Activated CD8-positive, alpha-beta T cell treated with anti-CD3 and anti-CD28 coated beads for 36 hours (primary cell): ENCODE data around the gene ATP6V0E1. TPM values are rescaled to one million over a fixed set of nuclear protein-coding genes. Genes with fewer than 3 reads are reported as not detected.

Experiments
- ATAC-seq: fragments of 200-7000 bp; cut with Tn5 transposase; one replicate; pipeline ENCODE4 v1.10.0; 2021; ENCODE audit warnings: mild to moderate bottlenecking, moderate library complexity
- CTCF ChIA-PET: fragments of 350-600 bp; sonication (Branson Sonifier 250); formaldehyde crosslinking; loops from one replicate; lab custom pipeline; 2021; ENCODE audit warnings: antibody characterized with exemption; lab: Charles Lee
- POLR2A ChIA-PET: fragments of 350-600 bp; sonication (Branson Sonifier 250); formaldehyde crosslinking; loops from one replicate; lab custom pipeline; 2021; ENCODE audit warnings: antibody characterized with exemption; lab: Charles Lee
- DNase-seq: peaks from one replicate; pipeline ENCODE4 v3.0.0-alpha.2; 2020
- H3K27ac Mint-ChIP-seq: one replicate; pipeline ENCODE4 v1.8.0; 2021; ENCODE audit warnings: mild to moderate bottlenecking, mixed read lengths
- H3K27me3 Mint-ChIP-seq: one replicate; pipeline ENCODE4 v1.8.0; 2021; ENCODE audit warnings: mixed read lengths
- H3K36me3 Mint-ChIP-seq: one replicate; pipeline ENCODE4 v1.8.0; 2021; ENCODE audit warnings: low read depth, mixed read lengths
- H3K4me1 Mint-ChIP-seq: one replicate; pipeline ENCODE4 v1.8.0; 2021; ENCODE audit warnings: low read depth, mixed read lengths
- H3K4me3 Mint-ChIP-seq: one replicate; pipeline ENCODE4 v1.8.0; 2021; ENCODE audit warnings: mild to moderate bottlenecking, moderate library complexity, mixed read lengths
- H3K9me3 Mint-ChIP-seq: one replicate; pipeline ENCODE4 v1.8.0; 2021; ENCODE audit warnings: mixed read lengths
- intact Hi-C: fragments of 100-400 bp; cut with micrococcal nuclease; formaldehyde crosslinking; loops from one replicate; pipeline ENCODE4 v1.10.0; 2022
- total RNA-seq, 2 experiments: library from RNA; stranded (reverse); gene quantifications; one replicate each; pipeline ENCODE4 v1.2.3, GENCODE V29; 2021
- TF ChIP-seq, protein P1 (sequence below): fragments of 200-600 bp; IDR thresholded peaks from one replicate; pipeline ENCODE4 v1.8.0; 2022; ENCODE audit warnings: antibody characterized with exemption, mild to moderate bottlenecking

The ATP6V0E1 gene
- total RNA-seq, 2 experiments from 2014 or later: 68.0 to 79.8 TPM

DNA sequence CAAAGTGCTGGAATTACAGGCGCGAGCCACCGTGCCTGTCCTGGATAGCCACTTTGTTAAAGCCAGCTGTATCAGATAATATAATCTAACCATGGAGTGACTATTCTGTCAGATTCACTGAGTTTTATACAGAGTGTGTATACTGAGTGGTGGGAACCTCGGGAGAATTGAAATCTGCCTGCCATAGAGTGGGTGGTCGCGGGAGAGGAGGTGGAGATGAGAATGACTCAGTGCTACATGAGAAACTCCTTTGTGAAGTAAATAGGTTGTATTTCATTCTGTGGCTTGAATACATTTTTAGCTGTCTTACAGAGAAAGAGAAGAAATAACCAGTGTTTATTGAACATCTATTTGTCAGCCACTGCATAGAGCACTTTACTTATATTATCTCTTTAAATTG lies 26.4 kb downstream of the ATP6V0E1 start:
- no peaks in the 10 kb centered on the region for H3K9me3 Mint-ChIP-seq
- no peak overlapping the region for H3K4me3 Mint-ChIP-seq
- TF ChIP-seq, protein P1, sequence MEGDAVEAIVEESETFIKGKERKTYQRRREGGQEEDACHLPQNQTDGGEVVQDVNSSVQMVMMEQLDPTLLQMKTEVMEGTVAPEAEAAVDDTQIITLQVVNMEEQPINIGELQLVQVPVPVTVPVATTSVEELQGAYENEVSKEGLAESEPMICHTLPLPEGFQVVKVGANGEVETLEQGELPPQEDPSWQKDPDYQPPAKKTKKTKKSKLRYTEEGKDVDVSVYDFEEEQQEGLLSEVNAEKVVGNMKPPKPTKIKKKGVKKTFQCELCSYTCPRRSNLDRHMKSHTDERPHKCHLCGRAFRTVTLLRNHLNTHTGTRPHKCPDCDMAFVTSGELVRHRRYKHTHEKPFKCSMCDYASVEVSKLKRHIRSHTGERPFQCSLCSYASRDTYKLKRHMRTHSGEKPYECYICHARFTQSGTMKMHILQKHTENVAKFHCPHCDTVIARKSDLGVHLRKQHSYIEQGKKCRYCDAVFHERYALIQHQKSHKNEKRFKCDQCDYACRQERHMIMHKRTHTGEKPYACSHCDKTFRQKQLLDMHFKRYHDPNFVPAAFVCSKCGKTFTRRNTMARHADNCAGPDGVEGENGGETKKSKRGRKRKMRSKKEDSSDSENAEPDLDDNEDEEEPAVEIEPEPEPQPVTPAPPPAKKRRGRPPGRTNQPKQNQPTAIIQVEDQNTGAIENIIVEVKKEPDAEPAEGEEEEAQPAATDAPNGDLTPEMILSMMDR: no peak
- no peaks in the 10 kb centered on the region for H3K27me3 Mint-ChIP-seq
- H3K36me3 Mint-ChIP-seq: peaks cover 10% of the 10 kb centered on the region
- intact Hi-C loops: no loop called here
- peak; percentile 70 for ATAC-seq
- ChIA-PET CTCF (interaction anchor here (0.9 to 2.0 kb wide), 5 partner anchors 8 to 26 kb away, joined by 3 to 7 read pairs (median 4); partner anchors contain the start of gene ATP6V0E1), POLR2A (interaction anchor here (0.9 to 2.0 kb wide), 3 partner anchors 8 to 26 kb away, joined by 3 to 7 read pairs (median 4); partner anchors contain the start of gene ATP6V0E1)
- peak; percentile 43 for DNase-seq
- peaks cover 47% of the 10 kb centered on the region for H3K4me1 Mint-ChIP-seq
- peak overlapping the region; percentile 30 for H3K27ac Mint-ChIP-seq

DNA sequence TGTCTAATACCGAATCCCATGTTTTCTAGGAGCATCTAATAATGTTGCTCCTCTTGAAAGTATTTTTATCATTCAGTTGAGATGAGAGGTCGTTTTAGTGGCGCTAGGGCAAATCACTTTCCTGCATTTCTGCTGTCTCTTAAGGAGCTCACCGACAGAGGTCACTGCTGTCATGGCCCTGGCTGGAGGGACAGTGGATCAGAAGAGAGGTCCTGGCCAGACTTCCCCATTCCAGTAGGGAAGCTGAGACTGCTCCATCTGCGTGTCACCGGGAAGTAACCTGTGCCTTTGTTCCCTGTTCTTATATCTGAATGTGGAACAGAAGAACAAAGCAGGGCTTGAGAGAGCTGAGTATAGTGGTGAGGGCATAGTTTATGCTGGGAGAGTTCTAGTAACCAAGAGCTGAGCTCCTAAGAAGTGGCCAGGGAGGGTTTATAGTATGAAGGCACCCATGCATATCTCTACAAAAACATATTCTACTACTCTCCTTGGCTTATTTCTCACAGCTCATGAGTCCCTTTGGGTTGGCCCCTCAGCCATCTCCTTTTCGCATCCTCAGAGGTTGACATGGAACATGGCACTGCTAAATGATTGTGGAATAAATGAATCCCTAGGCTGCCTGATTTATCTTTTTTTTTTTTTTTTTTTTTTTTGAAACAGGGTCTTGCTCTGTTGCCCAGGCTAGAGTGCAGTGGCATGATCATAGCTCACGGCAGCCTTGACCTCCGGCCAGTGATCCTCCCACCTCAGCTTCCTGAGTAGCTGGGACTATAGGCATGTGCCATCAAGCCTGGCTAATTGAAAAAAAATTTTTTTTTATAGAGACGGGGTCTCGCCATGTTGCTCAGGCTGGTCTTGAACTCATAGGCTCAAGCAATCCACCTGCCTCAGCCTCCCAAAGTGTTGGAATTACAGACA lies 27.2 kb downstream of the ATP6V0E1 start:
- peaks cover 10% of the 10 kb centered on the region for H3K36me3 Mint-ChIP-seq
- DNase-seq (no peak), ATAC-seq (no peak)
- H3K4me1 Mint-ChIP-seq: peaks cover 52% of the 10 kb centered on the region
- no peaks in the 10 kb centered on the region for H3K9me3 Mint-ChIP-seq
- ChIA-PET CTCF (interaction anchor here (0.9 to 2.0 kb wide), 5 partner anchors 8 to 27 kb away, joined by 3 to 7 read pairs (median 4); partner anchors contain the start of gene ATP6V0E1), POLR2A (interaction anchor here (0.9 to 2.0 kb wide), 3 partner anchors 9 to 27 kb away, joined by 3 to 7 read pairs (median 4); partner anchors contain the start of gene ATP6V0E1)
- TF ChIP-seq, protein P1: no peak
- peak overlapping the region; percentile 31 for H3K27ac Mint-ChIP-seq
- no peaks in the 10 kb centered on the region for H3K27me3 Mint-ChIP-seq
- no peak overlapping the region for H3K4me3 Mint-ChIP-seq
- intact Hi-C loops: no loop called here

GRCh38 chr5:173011566-173011965 lies 28.0 kb downstream of the ATP6V0E1 start:
- no peak overlapping the region for H3K4me3 Mint-ChIP-seq
- peaks cover 58% of the 10 kb centered on the region for H3K4me1 Mint-ChIP-seq
- no peaks in the 10 kb centered on the region for H3K27me3 Mint-ChIP-seq
- ATAC-seq (no peak), DNase-seq (no peak)
- ChIA-PET POLR2A (interaction anchor here (2.0 kb wide), 1 partner anchor 24 kb away, joined by 7 read pairs; no protein-coding TSS in a partner anchor), CTCF (interaction anchor here (2.0 kb wide), 1 partner anchor 27 kb away, joined by 7 read pairs; the partner anchor contains the start of gene ATP6V0E1)
- TF ChIP-seq, protein P1: no peak
- intact Hi-C loops: no loop called here
- peak overlapping the region; percentile 39 for H3K27ac Mint-ChIP-seq
- no peaks in the 10 kb centered on the region for H3K9me3 Mint-ChIP-seq
- H3K36me3 Mint-ChIP-seq: peaks cover 10% of the 10 kb centered on the region

- Mint-ChIP-seq H3K27ac (no peak overlapping the region), H3K4me1 (peaks cover 54% of the 10 kb centered on the region), H3K36me3 (peaks cover 10% of the 10 kb centered on the region), H3K9me3 (no peaks in the 10 kb centered on the region), H3K27me3 (no peaks in the 10 kb centered on the region), H3K4me3 (no peak overlapping the region)
- no peak for ATAC-seq
- ChIA-PET CTCF (interaction anchor here (0.7 to 2.0 kb wide), 3 partner anchors 18 to 132 kb away, joined by 3 to 6 read pairs (median 4); partner anchors contain the start of gene ATP6V0E1), POLR2A (no interaction called here)
- DNase-seq: no peak
- TF ChIP-seq, protein P1: no peak
- intact Hi-C loops: no loop called here
Observed at GRCh38 chr5:173012882-173013281, 29.3 kb downstream of the ATP6V0E1 start.
